ENCODE results near the gene PRR22. TPM values are rescaled to one million over a fixed set of nuclear protein-coding genes. Genes with fewer than 3 reads are reported as not detected.
"Not testable (repeated sequence)": the region's sequence is repeated elsewhere in the genome, so short reads cannot be mapped to it uniquely, and the experiment has no call there.

PRR22 gene
- total RNA-seq, 2 donors from 2014 or later = 2.3 TPM

- no peaks in the 10 kb centered on the region for H3K9me3 ChIP-seq
- no peak overlapping the region for H3K27ac ChIP-seq
- H3K36me3 ChIP-seq (replicated peaks in 1 of 2; ENCODE audit: insufficient read depth in 1 of 2, low read depth in 2 of 2) = no peaks in the 10 kb centered on the region
- DNase-seq = no peak
- 92 to 93% methylated on average over 10 of the region's 10 CpGs for WGBS, 2 donors
- no peak overlapping the region for H3K4me3 ChIP-seq
- no peaks in the 10 kb centered on the region for H3K4me1 ChIP-seq
- H3K27me3 ChIP-seq = no peaks in the 10 kb centered on the region
- intact Hi-C loops (cut with DNase I) = no loop called here
- TF ChIP-seq, protein P1, sequence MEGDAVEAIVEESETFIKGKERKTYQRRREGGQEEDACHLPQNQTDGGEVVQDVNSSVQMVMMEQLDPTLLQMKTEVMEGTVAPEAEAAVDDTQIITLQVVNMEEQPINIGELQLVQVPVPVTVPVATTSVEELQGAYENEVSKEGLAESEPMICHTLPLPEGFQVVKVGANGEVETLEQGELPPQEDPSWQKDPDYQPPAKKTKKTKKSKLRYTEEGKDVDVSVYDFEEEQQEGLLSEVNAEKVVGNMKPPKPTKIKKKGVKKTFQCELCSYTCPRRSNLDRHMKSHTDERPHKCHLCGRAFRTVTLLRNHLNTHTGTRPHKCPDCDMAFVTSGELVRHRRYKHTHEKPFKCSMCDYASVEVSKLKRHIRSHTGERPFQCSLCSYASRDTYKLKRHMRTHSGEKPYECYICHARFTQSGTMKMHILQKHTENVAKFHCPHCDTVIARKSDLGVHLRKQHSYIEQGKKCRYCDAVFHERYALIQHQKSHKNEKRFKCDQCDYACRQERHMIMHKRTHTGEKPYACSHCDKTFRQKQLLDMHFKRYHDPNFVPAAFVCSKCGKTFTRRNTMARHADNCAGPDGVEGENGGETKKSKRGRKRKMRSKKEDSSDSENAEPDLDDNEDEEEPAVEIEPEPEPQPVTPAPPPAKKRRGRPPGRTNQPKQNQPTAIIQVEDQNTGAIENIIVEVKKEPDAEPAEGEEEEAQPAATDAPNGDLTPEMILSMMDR (IDR thresholded peaks at IDR 0.05) = no peak
- TF ChIP-seq POLR2A (IDR thresholded peaks at IDR 0.05) = no peak
- ATAC-seq = no peak
Measured at GRCh38 chr19:5767949-5768348, 16.6 kb downstream of the PRR22 start.

DNA sequence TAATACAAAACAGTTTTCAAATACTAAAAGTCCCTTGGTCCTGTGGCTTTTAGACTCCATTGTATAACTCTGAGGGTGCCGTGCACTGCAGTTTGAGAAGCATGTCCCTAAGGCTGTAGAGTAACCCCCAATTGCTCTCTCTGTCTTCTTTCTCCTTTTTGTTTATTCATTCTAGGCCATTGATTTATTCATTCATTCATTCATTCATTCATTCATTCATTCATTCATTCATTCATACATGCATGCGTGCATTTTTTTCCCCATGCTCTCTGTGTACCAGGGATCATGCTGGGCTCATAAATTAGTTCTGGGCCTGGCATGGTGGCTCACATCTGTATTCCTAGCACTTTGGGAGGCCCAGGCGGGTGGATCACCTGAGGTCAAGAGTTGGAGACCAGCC is 19.3 kb downstream of the PRR22 start:
- DNase-seq = no peak

DNA sequence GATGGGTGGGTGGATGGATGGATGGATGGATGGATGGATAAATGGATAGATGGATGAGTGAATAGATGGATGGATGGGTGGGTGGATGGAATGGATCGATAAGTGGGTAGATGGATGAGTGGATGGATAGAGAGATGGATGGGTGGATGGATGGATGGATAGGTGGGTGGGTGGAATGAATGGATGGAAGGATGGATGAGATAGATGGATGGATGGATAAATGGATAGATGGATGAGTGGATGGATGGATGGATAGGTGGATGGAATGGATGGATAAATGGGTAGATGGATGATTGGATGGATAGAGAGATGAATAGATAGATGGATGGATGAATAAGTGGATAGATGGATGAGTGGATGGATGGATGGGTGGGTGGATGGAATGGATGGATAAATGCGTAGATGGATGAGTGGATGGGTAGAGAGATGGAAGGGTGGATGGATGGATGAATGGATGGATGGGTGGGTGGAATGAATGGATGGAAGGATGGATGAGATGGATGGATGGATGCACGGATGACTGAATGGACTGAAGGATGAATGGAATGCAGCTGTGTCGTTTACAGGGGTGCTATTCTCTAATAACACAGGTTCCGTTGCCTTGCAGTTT is 21.8 kb downstream of the PRR22 start:
- H3K4me1 ChIP-seq = no peaks in the 10 kb centered on the region
- DNase-seq = no peak
- no peak for ATAC-seq
- 69 to 78% methylated on average over 5 of the region's 5 CpGs for WGBS, 2 donors
- no peak overlapping the region for H3K27ac ChIP-seq
- no peak for TF ChIP-seq POLR2A (IDR thresholded peaks at IDR 0.05)
- no peaks in the 10 kb centered on the region for H3K9me3 ChIP-seq
- intact Hi-C loops (cut with DNase I) = no loop called here
- H3K4me3 ChIP-seq = no peak overlapping the region
- H3K36me3 ChIP-seq (replicated peaks in 1 of 2; ENCODE audit: insufficient read depth in 1 of 2, low read depth in 2 of 2) = no peaks in the 10 kb centered on the region
- no peaks in the 10 kb centered on the region for H3K27me3 ChIP-seq

More for the DNA sequence above, 19.3 kb downstream of the PRR22 start:
- Histone ChIP-seq H3K27ac (no peak overlapping the region), H3K4me3 (no peak overlapping the region), H3K9me3 (no peaks in the 10 kb centered on the region), H3K27me3 (no peaks in the 10 kb centered on the region), H3K4me1 (no peaks in the 10 kb centered on the region), H3K36me3 (replicated peaks in 1 of 2; ENCODE audit: insufficient read depth in 1 of 2, low read depth in 2 of 2) (no peaks in the 10 kb centered on the region)
- intact Hi-C loops (cut with DNase I) = no loop called here
- no peak for TF ChIP-seq POLR2A (IDR thresholded peaks at IDR 0.05)
- TF ChIP-seq, protein P1 (IDR thresholded peaks at IDR 0.05) = no peak
- WGBS, 2 donors = 83 to 87% methylated on average over 3 of the region's 3 CpGs
- no peak for ATAC-seq

GRCh38 chr19:5753743-5754142 is 30.8 kb downstream of the PRR22 start:
- ATAC-seq (no peak), DNase-seq (no peak)
- H3K27me3 ChIP-seq = no peaks in the 10 kb centered on the region
- no peaks in the 10 kb centered on the region for H3K36me3 ChIP-seq (replicated peaks in 1 of 2; ENCODE audit: insufficient read depth in 1 of 2, low read depth in 2 of 2)
- WGBS, 2 donors = 49 to 61% methylated on average over 6 of the region's 6 CpGs
- intact Hi-C loops (cut with DNase I) = no loop called here
- no peak overlapping the region for H3K27ac ChIP-seq
- H3K4me3 ChIP-seq = no peak overlapping the region
- no peaks in the 10 kb centered on the region for H3K9me3 ChIP-seq
- TF ChIP-seq, protein P1 (IDR thresholded peaks at IDR 0.05) = no peak
- TF ChIP-seq POLR2A (IDR thresholded peaks at IDR 0.05) = no peak
- no peaks in the 10 kb centered on the region for H3K4me1 ChIP-seq

GRCh38 chr19:5751709-5752108 is 32.8 kb downstream of the PRR22 start:
- no peak for ATAC-seq
- intact Hi-C loops (cut with DNase I) = no loop called here

GRCh38 chr19:5749505-5749904 is 35.0 kb downstream of the PRR22 start:
- no peak overlapping the region for H3K27ac ChIP-seq
- no peak for ATAC-seq
- no peaks in the 10 kb centered on the region for H3K4me1 ChIP-seq
- no peaks in the 10 kb centered on the region for H3K36me3 ChIP-seq (replicated peaks in 1 of 2; ENCODE audit: insufficient read depth in 1 of 2, low read depth in 2 of 2)
- no peaks in the 10 kb centered on the region for H3K27me3 ChIP-seq
- 64 to 69% methylated on average over 5 of the region's 5 CpGs for WGBS, 2 donors
- intact Hi-C loops (cut with DNase I) = no loop called here
- no peaks in the 10 kb centered on the region for H3K9me3 ChIP-seq
- TF ChIP-seq, protein P1 (IDR thresholded peaks at IDR 0.05) = no peak
- no peak for TF ChIP-seq POLR2A (IDR thresholded peaks at IDR 0.05)
- no peak for DNase-seq
- no peak overlapping the region for H3K4me3 ChIP-seq

More at GRCh38 chr19:5751709-5752108, 32.8 kb downstream of the PRR22 start:
- Histone ChIP-seq H3K4me1 (no peaks in the 10 kb centered on the region), H3K36me3 (replicated peaks in 1 of 2; ENCODE audit: insufficient read depth in 1 of 2, low read depth in 2 of 2) (no peaks in the 10 kb centered on the region), H3K9me3 (no peaks in the 10 kb centered on the region), H3K27ac (no peak overlapping the region), H3K27me3 (no peaks in the 10 kb centered on the region), H3K4me3 (no peak overlapping the region)
- TF ChIP-seq POLR2A (IDR thresholded peaks at IDR 0.05) = no peak
- 69 to 81% methylated on average over 6 to 7 of the region's 7 CpGs for WGBS, 2 donors
- no peak for DNase-seq

GRCh38 chr19:5748920-5749319 is 35.6 kb downstream of the PRR22 start:
- H3K9me3 ChIP-seq; DNase-seq; H3K27ac ChIP-seq; H3K27me3 ChIP-seq; intact Hi-C loops (cut with DNase I); H3K4me1 ChIP-seq; ATAC-seq; H3K4me3 ChIP-seq; H3K36me3 ChIP-seq (replicated peaks in 1 of 2; ENCODE audit: insufficient read depth in 1 of 2, low read depth in 2 of 2): not testable (repeated sequence)
- 23 to 25% methylated on average over 6 of the region's 6 CpGs for WGBS, 2 donors

GRCh38 chr19:5744999-5745398 is 39.5 kb downstream of the PRR22 start:
- intact Hi-C loops (cut with DNase I); DNase-seq; ATAC-seq; H3K36me3 ChIP-seq (replicated peaks in 1 of 2; ENCODE audit: insufficient read depth in 1 of 2, low read depth in 2 of 2); H3K4me3 ChIP-seq; H3K27ac ChIP-seq; H3K27me3 ChIP-seq; H3K4me1 ChIP-seq; H3K9me3 ChIP-seq: not testable (repeated sequence)
- 73 to 75% methylated on average over 10 of the region's 10 CpGs for WGBS, 2 donors
